ENCODE measurements around the gene KRT80. TPM values are rescaled to one million over a fixed set of nuclear protein-coding genes. Genes with fewer than 3 reads are reported as not detected.

The KRT80 gene
- total RNA-seq, 4 donors from 2014 or later: 78.6 to 293 (median 185) TPM

GRCh38 chr12:52148464-52149181 lies 43.2 kb downstream of the KRT80 start:
- H3K27me3 ChIP-seq: no peaks in the 10 kb centered on the region
- DNase-seq (ENCODE audit: low spot score in 2 of 2): no peak
- H3K4me1 ChIP-seq: peaks cover 100% of the 10 kb centered on the region
- no peaks in the 10 kb centered on the region for H3K9me3 ChIP-seq
- WGBS: 42% methylated on average over 6 of the region's 14 CpGs
- H3K4me3 ChIP-seq: no peak overlapping the region
- peak overlapping the region; percentile 99 for H3K27ac ChIP-seq
- H3K36me3 ChIP-seq: no peaks in the 10 kb centered on the region
- peak in 1 of 3 donors; percentile 15 for TF ChIP-seq POLR2AphosphoS5 (IDR thresholded peaks at IDR 0.05)
- no peak for TF ChIP-seq POLR2A (IDR thresholded peaks at IDR 0.05)

GRCh38 chr12:52147964-52148463 lies 43.8 kb downstream of the KRT80 start:
- no peak overlapping the region for H3K4me3 ChIP-seq
- H3K27ac ChIP-seq: peak overlapping the region; percentile 99
- 83% methylated on average over 4 of the region's 10 CpGs for WGBS
- no peaks in the 10 kb centered on the region for H3K36me3 ChIP-seq
- peaks cover 100% of the 10 kb centered on the region for H3K4me1 ChIP-seq
- H3K9me3 ChIP-seq: no peaks in the 10 kb centered on the region
- no peak for DNase-seq (ENCODE audit: low spot score in 2 of 2)
- no peak for TF ChIP-seq POLR2AphosphoS5 (IDR thresholded peaks at IDR 0.05)
- no peak for TF ChIP-seq POLR2A (IDR thresholded peaks at IDR 0.05)
- no peak for TF ChIP-seq CTCF (IDR thresholded peaks at IDR 0.05)
- no peak for TF ChIP-seq EP300 (IDR thresholded peaks at IDR 0.05)
- no peaks in the 10 kb centered on the region for H3K27me3 ChIP-seq

GRCh38 chr12:52147367-52147963 lies 44.3 kb downstream of the KRT80 start:
- H3K36me3 ChIP-seq: no peaks in the 10 kb centered on the region
- peak; percentile 45 for TF ChIP-seq EP300 (IDR thresholded peaks at IDR 0.05)
- peak in 1 of 2 donors; percentile 13 for TF ChIP-seq POLR2A (IDR thresholded peaks at IDR 0.05)
- peak in 2 of 3 donors; percentile 72 to 92 for TF ChIP-seq POLR2AphosphoS5 (IDR thresholded peaks at IDR 0.05)
- TF ChIP-seq CTCF (IDR thresholded peaks at IDR 0.05): no peak
- no peaks in the 10 kb centered on the region for H3K9me3 ChIP-seq
- 43% methylated on average over 5 of the region's 17 CpGs for WGBS
- peak overlapping the region; percentile 99 for H3K27ac ChIP-seq
- H3K27me3 ChIP-seq: no peaks in the 10 kb centered on the region
- H3K4me3 ChIP-seq: no peak overlapping the region
- peaks cover 100% of the 10 kb centered on the region for H3K4me1 ChIP-seq
- DNase-seq (ENCODE audit: low spot score in 2 of 2): peak; percentile 98

GRCh38 chr12:52146822-52147366 lies 44.9 kb downstream of the KRT80 start:
- DNase-seq (ENCODE audit: low spot score in 2 of 2): no peak
- Histone ChIP-seq H3K27ac (peak overlapping the region; percentile 99), H3K36me3 (no peaks in the 10 kb centered on the region), H3K9me3 (no peaks in the 10 kb centered on the region), H3K4me3 (peak overlapping the region; percentile 3), H3K27me3 (no peaks in the 10 kb centered on the region), H3K4me1 (peaks cover 100% of the 10 kb centered on the region)
- TF ChIP-seq CTCF (IDR thresholded peaks at IDR 0.05): no peak
- no peak for TF ChIP-seq POLR2A (IDR thresholded peaks at IDR 0.05)
- no peak for TF ChIP-seq POLR2AphosphoS5 (IDR thresholded peaks at IDR 0.05)
- no peak for TF ChIP-seq EP300 (IDR thresholded peaks at IDR 0.05)
- 77% methylated on average over 6 of the region's 11 CpGs for WGBS

- H3K4me3 ChIP-seq: peak overlapping the region; percentile 3
- whole genome bisulfite sequencing: 92% methylated on average over 6 of the region's 8 CpGs
- H3K9me3 ChIP-seq: no peaks in the 10 kb centered on the region
- peaks cover 95% of the 10 kb centered on the region for H3K4me1 ChIP-seq
- no peaks in the 10 kb centered on the region for H3K36me3 ChIP-seq
- peak overlapping the region; percentile 99 for H3K27ac ChIP-seq
- DNase-seq (ENCODE audit: low spot score in 2 of 2): no peak
- no peak for TF ChIP-seq POLR2AphosphoS5 (IDR thresholded peaks at IDR 0.05)
- no peak for TF ChIP-seq CTCF (IDR thresholded peaks at IDR 0.05)
- TF ChIP-seq EP300 (IDR thresholded peaks at IDR 0.05): no peak
- no peak for TF ChIP-seq POLR2A (IDR thresholded peaks at IDR 0.05)
- H3K27me3 ChIP-seq: no peaks in the 10 kb centered on the region
Observed at GRCh38 chr12:52146089-52146821, 45.6 kb downstream of the KRT80 start.

All from suprapubic skin (tissue), 4 donors.